MM.1S (cell line): Measurements from ENCODE around the gene COL11A2.

ENCODE experiments used
- EZH2 ChIP-seq: fragments of 300-600 bp; sonication (generic); optimal IDR thresholded peaks from 2 replicates; pipeline ENCODE3; 2017; ENCODE audit warnings: low read depth, mild to moderate bottlenecking, antibody characterized with exemption, low read length, mixed read lengths
- EZH2phosphoT487 ChIP-seq: fragments of 300-600 bp; sonication (generic); IDR thresholded peaks from 2 replicates; pipeline ENCODE4 v1.6.1; 2018; ENCODE audit warnings: antibody characterized with exemption, low read length
- TF ChIP-seq, protein P1 (sequence below): fragments of 300-600 bp; sonication (generic); IDR thresholded peaks from 2 replicates; pipeline ENCODE4 v1.5.1; 2016; ENCODE audit warnings: antibody characterized with exemption, low read length, mixed read lengths

DNA sequence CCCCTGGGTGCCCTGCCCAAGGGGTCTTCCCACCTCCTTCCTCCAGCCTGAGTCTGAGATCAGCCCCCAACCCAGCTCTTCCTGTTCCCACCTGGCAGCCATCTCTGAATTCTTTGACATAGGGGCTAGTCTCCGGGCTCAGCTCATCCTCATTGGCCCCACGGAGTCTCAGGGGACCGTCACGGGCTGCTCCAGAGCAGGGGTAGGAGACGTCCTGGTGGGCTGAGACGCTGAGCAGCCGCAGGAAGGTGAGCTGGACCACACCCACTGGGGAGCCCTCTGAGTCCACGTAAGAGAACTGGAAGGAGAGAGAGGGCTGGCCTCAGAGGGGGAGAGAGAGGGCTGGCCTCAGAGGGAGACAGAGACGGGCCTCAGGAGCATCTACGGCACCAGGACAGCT lies 28.1 kb downstream of the COL11A2 start:
- TF ChIP-seq, protein P1, sequence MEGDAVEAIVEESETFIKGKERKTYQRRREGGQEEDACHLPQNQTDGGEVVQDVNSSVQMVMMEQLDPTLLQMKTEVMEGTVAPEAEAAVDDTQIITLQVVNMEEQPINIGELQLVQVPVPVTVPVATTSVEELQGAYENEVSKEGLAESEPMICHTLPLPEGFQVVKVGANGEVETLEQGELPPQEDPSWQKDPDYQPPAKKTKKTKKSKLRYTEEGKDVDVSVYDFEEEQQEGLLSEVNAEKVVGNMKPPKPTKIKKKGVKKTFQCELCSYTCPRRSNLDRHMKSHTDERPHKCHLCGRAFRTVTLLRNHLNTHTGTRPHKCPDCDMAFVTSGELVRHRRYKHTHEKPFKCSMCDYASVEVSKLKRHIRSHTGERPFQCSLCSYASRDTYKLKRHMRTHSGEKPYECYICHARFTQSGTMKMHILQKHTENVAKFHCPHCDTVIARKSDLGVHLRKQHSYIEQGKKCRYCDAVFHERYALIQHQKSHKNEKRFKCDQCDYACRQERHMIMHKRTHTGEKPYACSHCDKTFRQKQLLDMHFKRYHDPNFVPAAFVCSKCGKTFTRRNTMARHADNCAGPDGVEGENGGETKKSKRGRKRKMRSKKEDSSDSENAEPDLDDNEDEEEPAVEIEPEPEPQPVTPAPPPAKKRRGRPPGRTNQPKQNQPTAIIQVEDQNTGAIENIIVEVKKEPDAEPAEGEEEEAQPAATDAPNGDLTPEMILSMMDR = no peak
- no peak for TF ChIP-seq EZH2
- no peak for TF ChIP-seq EZH2phosphoT487
